GM12864 (cell line): ENCODE measurements around the gene KIAA0586.
"Not testable (repeated sequence)": the region's sequence is repeated elsewhere in the genome, so short reads cannot be mapped to it uniquely, and the experiment has no call there.

Experiments
- DNase-seq: peaks from one replicate; pipeline ENCODE4 v3.0.0-alpha.2; 2011; ENCODE audit warnings: low read depth
- H3K4me3 ChIP-seq: 2 replicates; pipeline ENCODE4 v1.5.1; 2011; ENCODE audit warnings: mild to moderate bottlenecking, low read depth, low read length, control low read depth
- TF ChIP-seq, protein P1 (sequence below): IDR thresholded peaks from 2 replicates; pipeline ENCODE4 v1.5.1; 2011; ENCODE audit warnings: low read depth, mild to moderate bottlenecking, moderate library complexity, low read length, control low read depth, inconsistent platforms; ENCODE audit errors: missing control alignments

KIAA0586 gene

DNA sequence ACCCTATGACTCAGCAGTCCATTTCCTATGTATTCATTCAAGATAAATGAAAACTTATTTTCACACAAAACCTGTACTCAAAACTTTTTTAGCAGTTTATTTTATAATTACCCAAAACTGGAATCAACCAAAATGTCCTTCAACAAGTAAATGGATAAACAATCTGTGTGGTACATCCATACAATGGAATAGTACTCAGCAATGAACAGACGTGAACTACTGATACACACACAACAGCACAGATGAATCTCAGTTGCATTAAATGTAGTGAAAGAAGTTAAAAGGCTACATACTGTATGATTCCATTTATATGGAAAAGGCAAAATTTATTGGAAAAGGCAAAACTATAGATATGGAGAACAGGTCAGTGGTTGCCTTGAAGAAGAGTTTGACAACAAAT lies 90.1 kb downstream of the KIAA0586 start:
- no peak for DNase-seq
- TF ChIP-seq, protein P1, sequence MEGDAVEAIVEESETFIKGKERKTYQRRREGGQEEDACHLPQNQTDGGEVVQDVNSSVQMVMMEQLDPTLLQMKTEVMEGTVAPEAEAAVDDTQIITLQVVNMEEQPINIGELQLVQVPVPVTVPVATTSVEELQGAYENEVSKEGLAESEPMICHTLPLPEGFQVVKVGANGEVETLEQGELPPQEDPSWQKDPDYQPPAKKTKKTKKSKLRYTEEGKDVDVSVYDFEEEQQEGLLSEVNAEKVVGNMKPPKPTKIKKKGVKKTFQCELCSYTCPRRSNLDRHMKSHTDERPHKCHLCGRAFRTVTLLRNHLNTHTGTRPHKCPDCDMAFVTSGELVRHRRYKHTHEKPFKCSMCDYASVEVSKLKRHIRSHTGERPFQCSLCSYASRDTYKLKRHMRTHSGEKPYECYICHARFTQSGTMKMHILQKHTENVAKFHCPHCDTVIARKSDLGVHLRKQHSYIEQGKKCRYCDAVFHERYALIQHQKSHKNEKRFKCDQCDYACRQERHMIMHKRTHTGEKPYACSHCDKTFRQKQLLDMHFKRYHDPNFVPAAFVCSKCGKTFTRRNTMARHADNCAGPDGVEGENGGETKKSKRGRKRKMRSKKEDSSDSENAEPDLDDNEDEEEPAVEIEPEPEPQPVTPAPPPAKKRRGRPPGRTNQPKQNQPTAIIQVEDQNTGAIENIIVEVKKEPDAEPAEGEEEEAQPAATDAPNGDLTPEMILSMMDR: no peak
- no peak overlapping the region for H3K4me3 ChIP-seq

DNA sequence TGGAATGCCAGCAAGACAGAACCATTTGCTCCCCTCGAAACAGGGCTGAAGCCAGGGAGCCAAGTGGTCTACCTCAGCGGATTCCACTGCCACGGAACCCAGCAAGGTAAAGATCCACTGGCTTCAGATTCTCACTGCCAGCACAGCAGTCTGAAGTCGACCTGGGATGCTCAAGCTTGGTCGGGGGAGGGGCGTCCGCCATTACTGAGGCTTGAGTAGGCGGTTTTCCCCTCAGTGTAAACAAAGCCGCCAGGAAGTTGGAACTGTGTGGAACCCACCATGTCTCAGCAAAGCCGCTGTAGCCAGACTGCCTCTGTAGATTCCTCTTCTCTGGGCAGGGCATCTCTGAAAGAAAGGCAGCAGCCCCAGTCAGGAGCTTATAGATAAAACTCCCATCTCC lies 98.2 kb downstream of the KIAA0586 start:
- H3K4me3 ChIP-seq, DNase-seq: not testable (repeated sequence)

DNA sequence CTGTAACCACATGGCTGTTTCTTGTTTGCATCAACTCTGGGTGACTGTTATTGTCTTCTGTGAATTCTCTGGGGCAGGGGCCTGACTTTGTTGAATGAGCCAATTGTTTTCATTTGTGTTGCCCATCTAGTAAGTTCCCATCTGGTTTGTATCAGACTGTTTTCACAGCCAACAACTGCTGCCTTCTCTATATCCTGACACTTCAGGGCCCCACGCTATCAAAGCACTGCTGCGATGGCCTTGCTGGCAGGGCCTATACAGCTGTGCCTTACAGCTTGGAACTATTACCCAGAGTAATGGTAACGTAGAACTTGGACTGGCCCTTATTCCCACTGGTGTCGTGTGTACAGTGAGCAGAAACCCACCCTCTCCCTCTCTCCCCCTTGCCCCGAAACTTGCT lies 105.9 kb downstream of the KIAA0586 start:
- no peak overlapping the region for H3K4me3 ChIP-seq
- TF ChIP-seq, protein P1: no peak
- no peak for DNase-seq

DNA sequence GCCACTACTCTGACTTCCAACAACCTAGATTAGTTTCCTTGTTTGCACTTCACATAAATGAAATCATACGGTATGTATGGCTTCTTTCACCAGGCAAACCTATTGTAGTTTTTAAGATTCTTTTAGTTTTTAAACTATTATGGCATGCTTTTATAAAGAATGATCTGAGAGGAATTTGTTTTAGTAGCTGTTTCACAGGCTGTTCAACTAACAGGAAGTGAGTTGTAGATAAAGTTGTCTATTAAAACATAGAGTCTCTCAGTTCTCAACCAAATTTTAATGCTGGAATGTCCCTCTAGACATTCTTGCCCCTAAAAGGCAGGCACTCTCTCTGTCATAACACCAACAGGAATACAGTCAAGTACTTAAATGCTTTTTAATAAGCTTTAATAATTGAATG lies 107.5 kb downstream of the KIAA0586 start:
- TF ChIP-seq, protein P1: no peak
- no peak overlapping the region for H3K4me3 ChIP-seq
- no peak for DNase-seq

DNA sequence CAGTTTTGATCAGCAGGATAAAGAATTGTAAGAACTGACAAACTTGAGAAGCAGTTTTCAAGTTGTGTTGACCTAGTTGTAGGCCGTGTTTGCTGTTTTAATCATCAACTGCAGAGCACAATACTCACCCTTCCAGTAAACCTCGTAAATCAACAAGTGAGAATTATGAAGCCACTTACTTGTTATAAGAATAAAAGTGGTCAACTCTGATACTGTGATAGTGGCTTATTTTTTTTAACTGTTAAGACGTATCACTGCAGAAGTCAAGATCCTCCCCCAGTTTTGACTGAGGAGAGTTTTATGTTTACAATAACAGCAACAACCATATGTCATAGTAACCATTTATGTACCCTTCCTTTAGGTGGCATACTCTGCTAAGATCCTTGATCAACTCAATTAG lies 109.5 kb downstream of the KIAA0586 start:
- no peak for DNase-seq
- no peak overlapping the region for H3K4me3 ChIP-seq
- TF ChIP-seq, protein P1: no peak

DNA sequence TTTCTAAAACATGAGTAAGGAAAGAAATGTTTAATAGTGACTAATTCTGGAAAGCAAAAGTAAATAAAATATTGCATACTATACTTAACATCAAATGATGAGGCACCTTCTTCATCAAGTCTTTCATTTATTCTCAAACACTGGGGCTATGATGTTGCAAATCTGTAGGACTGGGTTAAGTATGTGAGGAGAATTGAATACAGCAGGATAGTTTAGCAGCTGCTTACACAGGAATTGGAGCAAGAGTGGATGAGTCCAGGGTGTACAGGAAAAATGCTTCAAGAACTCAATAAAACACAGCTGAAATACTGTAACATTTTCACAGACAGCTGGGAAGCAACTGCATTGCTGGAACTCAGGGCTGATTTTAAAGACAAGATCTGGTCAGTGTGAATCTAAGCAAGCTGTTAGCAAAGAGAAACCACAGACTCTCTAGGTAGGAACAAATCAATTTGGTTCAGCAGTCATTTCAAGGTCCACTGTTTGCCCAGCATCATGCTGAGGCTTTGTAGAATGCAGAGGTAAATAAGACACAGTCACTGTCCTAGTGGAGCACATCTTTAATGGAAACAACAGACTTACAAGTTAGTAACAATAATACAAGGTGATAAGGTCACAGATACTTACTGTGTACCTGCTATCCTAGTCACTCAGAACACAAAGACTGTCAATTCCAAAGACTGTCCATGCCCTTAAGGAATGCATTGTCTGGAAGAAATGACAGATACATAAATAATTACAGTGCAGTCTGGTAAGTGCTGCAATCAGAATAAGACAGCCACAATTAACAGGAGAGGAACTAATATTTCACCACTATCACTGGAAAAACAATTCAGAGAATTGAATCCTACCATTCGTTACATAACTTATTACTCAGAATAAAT lies 113.5 kb downstream of the KIAA0586 start:
- TF ChIP-seq, protein P1: no peak
- H3K4me3 ChIP-seq: no peak overlapping the region
- DNase-seq: no peak

DNA sequence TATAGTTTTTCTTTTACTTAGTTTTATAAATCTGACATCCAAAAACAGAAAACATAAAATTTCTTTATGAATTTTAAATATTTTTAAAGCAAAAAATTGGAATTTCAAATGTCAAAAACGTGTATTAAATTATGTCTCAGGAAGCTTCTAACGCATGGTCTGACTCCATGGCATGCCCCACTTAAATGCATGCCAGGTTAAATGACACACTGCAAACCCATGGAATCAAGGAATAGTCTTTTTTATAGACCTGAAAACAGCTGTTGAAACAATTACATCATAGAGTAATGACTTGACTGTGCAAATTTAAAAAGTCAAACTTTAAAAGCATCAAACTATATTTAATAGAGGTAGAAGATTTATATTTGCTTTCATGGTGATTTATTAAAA lies 114.1 kb downstream of the KIAA0586 start:
- TF ChIP-seq, protein P1: no peak
- H3K4me3 ChIP-seq: no peak overlapping the region
- DNase-seq: no peak
